NCI-H69 (cell line): ENCODE data around the gene TIMM8A.
"Not testable (repeated sequence)": the region's sequence is repeated elsewhere in the genome, so short reads cannot be mapped to it uniquely, and the experiment has no call there.

Experiments
- DNase-seq: peaks from one replicate; lab custom pipeline; 2025; lab: John Stamatoyannopoulos, UW

TIMM8A gene

GRCh38 chrX:101359966-101360365, 11.4 kb upstream of the TIMM8A start:
- DNase-seq: no peak

GRCh38 chrX:101357166-101357795, 8.7 kb upstream of the TIMM8A start:
- peak; percentile 22 for DNase-seq

GRCh38 chrX:101349193-101349562, 636 bp upstream of the TIMM8A start:
- no peak for DNase-seq

GRCh38 chrX:101347859-101348451, 587 bp downstream of the TIMM8A start:
- no peak for DNase-seq

GRCh38 chrX:101337776-101338271, 10.7 kb downstream of the TIMM8A start:
- no peak for DNase-seq

- DNase-seq: not testable (repeated sequence)
Observed at GRCh38 chrX:101334310-101334709, 14.2 kb downstream of the TIMM8A start.

- peak; percentile 75 for DNase-seq
Observed at GRCh38 chrX:101326600-101326999, 21.9 kb downstream of the TIMM8A start.

GRCh38 chrX:101303790-101304189, 44.8 kb downstream of the TIMM8A start:
- DNase-seq: no peak
